GM19035 (cell line): ENCODE measurements around the gene PRIM1.
"Not testable (repeated sequence)": the region's sequence is repeated elsewhere in the genome, so short reads cannot be mapped to it uniquely, and the experiment has no call there.

Source experiments
- ATAC-seq: cut with Tn5 transposase; IDR thresholded peaks from one replicate; pipeline ENCODE4 v1.9.1; 2021; ENCODE audit not compliant: unreplicated experiment

PRIM1 gene

DNA sequence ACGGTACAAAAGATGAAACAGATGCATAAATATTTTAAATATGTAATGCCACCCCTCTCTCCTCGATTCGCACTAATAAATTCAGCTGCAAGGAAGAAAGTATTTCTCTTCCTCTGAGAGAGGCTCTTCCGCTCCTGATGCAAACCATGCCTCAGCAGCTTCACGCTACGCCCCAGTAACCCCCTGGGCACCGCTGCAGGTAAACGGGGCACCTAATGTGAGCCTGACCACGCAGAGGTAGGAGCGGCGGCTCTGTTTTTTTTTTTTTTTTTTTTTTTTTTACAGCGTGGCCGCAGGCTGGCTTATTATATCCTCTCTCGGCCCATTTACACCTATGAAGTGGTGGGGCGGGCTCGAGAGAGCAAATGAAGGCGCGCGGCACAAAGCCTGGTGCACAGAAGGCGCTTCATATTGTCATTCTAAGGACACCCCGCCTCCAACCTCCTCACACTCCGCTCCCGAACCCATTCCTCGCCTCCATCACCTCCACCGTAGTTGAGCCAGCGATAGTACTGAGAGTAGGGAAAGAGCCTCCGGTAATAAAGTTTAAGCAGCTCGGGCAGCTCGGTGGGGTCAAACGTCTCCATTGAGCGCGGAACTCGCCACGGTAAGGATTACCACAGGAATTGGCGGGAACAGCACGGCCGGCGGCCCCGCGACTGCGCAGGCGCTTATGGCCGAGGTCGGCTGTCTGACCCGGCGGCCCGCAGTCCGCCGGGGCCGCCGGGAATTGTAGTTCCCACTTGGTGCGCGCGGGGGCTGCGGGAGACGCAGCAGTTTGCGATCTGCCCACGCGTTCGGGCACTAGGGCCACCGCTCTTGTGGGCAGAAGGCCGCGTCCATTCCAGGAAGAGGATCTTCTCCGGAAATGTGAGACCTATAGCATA lies at the start of gene PRIM1:
PRIM1 (minus strand) TSS at position 612 of the 887 bp plus-strand sequence; CDS start at position 587, 25 bp downstream.
- ATAC-seq = peak; percentile 71

DNA sequence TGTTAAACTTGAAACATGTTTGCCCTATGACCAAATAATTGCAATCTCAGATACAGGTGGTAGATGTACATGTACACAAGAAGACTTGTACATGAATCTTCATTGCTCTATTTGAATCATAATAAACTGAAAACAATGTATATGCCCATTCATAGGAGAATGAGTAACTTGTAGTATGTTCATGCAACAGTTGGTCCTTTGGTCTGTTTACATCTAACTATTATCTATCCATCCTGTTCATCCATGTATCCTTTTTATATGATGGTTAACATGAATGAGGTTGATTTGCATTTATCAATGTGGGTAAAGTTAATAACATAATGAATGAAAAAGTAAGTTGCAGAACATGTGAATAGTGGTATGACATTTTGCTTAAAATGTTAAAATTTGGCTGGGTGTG lies 48.1 kb upstream of the PRIM1 start:
- ATAC-seq = no peak

DNA sequence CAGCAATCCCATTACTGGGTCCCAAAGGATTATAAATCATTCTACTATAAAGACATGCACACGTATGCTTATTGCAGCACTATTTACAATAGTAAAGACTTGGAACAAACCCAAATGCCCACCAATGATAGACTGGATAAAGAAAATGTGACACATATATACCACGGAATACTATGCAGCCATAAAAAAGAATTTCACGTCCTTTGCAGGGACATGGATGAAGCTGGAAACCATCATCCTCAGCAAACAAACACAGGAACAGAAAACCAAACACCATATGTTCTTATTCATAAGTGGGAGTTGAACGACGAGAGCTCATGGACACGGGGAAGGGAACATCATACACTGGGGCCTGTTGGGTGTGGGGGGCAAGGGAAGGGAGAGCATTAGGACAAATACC lies 47.2 kb upstream of the PRIM1 start:
- ATAC-seq = not testable (repeated sequence)

- ATAC-seq = not testable (repeated sequence)
Observed at GRCh38 chr12:56795791-56796190, 43.7 kb upstream of the PRIM1 start.

- ATAC-seq = not testable (repeated sequence)
Observed at GRCh38 chr12:56795046-56795562, 43.0 kb upstream of the PRIM1 start.

DNA sequence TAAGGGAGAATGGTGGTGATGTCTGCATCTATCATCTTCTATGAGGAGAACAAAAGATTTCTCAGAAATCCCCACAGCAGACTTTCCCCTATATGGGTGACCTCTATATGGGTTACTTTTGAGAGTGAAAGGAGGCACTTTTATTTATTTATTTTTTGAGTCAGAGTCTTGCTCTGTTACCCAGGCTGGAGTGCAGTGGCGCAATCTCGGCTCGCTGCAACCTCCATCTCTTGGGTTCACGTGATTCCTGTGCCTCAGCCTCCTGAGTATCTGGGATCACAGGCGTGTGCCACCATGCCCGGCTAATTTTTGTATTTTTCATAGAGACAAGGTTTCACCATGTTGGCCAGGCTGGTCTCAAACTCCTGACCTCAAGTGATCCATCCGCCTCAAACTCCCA lies 41.0 kb upstream of the PRIM1 start:
- not testable (repeated sequence) for ATAC-seq

DNA sequence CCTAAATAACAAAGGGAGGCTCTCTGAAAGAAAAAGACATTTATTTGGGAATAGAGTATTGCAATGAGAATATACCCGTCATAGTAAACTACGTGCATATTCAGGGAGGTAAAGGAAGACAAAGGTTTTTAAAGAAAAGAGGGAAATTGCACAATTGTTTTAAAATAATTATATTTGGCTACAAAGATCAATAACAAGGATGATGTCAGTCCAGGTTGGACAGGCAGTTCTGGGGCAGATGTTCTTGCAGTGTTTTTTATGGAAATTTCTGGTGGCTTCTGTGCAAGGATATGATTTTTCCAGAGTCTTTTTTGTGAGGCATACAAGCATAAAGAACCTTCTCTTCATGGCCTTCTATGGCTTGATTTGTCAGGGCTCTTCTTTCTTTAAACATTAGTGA lies 40.6 kb upstream of the PRIM1 start:
- ATAC-seq = no peak

- ATAC-seq = not testable (repeated sequence)
Observed at GRCh38 chr12:56789429-56789828, 37.3 kb upstream of the PRIM1 start.

DNA sequence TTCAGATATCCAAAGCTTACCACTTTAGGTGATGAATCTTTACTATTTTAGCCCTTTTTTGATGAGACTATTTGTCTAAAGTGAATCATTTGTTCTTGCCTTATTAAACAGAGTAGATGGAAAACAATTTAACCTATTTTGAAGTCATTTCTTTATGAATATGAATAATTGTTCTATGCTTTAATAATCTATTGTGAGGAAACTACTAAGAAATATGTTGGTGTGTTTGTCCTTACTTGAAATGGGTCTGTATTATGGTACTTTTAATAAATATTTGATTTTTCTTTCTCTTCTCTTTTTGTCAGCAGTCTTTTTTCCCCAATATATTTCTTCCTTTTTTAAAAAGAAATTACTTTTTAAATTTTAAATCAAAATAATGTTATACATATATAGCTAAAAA lies 35.4 kb upstream of the PRIM1 start:
- ATAC-seq = no peak

DNA sequence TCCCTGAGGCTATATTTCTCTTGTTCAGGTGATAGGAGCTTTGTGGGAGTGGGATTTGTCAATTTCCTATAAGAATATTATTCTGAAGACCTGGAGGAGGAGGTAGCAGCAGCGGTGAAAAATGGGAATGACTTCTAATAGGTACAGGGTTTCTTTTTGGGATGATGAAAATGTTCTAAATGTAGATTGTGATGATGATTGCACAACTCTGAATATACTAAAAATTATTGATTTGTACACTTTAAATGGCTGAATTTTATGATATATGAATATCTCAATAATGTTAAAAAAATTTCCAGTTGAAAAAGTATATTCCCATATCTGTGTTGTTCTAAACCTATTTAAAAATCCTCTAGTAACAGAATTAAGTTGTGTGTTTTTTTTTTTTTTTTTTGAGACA lies 33.8 kb upstream of the PRIM1 start:
- ATAC-seq = no peak

DNA sequence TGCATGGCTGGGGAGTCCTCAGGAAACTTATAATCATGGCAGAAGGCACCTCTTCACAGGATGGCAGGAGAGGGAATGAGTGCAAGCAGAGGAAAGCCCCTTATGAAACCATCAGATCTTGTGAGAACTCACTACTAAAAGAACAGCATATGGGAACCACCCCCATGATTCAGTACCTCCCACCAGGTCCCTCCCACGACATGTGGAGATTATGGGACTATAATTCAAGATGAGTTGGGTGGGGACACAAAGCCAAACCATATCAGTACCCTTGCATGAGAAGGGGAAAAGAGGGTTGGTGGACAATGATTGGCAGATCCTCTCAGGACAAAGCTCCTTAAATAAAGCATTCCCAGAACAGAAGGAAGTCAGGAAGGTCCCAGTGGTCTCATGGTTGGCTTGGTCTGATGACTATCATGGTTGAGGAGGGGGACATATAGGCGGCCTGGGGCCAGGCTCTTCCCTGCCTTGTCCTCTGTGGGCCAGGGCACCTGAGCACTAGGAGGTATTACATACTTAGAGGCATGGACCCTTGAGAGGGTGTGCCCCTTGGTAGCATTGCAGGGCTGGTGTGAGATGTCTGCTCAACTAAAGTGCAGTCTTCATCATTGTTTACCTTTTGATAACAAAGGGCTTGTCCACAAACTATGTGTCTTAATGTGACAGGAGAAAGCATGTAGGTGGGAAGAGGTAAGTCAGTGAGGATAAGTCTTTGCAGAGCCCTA lies 33.2 kb upstream of the PRIM1 start:
- no peak for ATAC-seq

DNA sequence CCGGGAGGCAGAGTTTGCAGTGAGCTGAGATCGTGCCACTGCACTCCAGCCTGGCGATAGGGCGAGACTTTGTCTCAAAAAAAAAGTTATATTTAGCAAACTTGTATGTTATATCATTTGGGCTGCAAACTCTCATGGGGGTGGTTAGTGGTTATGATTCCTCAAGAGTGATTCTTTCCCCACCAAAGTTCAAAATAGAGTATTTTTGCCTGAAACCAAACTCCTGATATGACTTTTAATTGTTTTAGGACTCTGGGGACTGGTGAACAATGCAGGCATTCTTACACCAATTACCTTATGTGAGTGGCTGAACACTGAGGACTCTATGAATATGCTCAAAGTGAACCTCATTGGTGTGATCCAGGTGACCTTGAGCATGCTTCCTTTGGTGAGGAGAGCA lies 29.6 kb upstream of the PRIM1 start:
- ATAC-seq = no peak

DNA sequence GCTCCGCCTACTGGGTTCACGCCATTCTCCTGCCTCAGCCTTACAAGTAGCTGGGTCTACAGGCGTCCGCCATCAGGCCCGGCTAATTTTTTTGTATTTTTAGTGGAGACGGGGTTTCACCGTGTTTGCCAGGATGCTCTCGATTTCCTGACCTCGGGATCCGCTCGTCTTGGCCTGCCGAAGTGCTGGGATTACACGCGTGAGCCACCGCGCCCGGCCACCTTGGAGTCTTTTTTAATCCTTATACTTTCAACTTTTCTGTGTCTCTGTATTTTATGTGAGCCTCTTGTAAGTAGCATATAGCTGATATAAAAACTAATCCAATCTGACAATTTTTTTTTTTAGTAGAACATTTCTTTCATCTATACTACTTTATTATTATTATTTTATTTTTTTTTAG lies 26.6 kb upstream of the PRIM1 start:
- ATAC-seq = no peak

DNA sequence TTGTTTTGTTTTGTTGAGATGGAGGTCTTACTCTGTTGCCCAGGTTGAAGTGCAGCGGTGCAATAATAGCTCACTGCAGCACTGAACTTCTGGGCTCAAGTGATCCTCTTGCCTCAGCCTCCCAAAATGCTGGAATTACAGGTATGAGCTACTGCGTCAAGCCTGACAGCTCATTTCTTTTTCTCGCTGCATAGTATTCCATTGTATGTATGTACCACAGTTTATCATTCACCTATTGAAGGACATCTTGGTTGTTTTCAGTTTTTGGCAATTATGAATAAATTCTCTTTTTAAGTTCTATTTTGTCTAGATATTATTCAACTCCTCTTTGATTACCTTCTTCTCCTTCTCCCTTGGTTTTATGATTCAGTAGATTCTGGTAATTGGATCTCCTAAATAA lies 24.5 kb upstream of the PRIM1 start:
- ATAC-seq = no peak

DNA sequence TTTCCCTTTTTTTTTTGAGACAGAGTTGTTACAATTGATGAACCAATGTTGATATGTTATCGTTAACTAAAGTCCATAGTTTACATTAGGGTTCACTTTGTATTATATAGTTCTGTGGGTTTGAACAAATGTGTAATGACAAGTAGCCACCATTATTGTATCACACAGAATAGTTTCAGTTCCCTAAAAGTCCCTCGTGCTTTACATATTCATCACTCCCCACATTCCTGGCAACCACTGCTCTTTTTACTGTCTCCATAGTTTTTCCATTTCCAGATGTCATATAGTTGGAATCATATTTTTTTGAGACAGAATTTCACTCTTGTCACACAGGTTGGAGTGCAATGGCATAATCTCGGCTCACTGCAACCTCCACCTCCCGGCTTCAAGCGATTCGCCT lies 23.5 kb upstream of the PRIM1 start:
- ATAC-seq = no peak

GRCh38 chr12:56773113-56773512 lies 21.0 kb upstream of the PRIM1 start:
- no peak for ATAC-seq

GRCh38 chr12:56772625-56773024 lies 20.5 kb upstream of the PRIM1 start:
- no peak for ATAC-seq

DNA sequence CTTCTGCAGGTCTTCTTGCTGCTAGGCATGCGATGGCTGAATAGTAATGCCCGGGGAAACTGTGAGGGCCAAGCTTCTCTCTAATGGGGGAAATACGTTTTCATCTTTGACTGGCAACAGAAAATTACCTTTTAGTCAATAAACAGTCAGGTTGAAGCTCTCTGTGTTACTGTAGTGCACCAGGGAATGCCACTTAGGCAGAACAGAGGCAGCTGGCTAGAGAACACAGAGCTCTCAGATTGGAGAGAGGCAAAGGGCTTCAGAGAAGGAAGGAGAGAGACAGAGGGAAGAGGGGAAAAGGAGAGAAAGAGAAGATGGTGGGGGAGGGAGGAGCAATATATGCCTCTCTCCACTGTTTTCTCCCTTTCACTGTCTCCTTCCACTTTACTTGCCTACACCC lies 17.7 kb upstream of the PRIM1 start:
- ATAC-seq = no peak

GRCh38 chr12:56768424-56768823 lies 16.3 kb upstream of the PRIM1 start:
- ATAC-seq = no peak

GRCh38 chr12:56766535-56766934 lies 14.4 kb upstream of the PRIM1 start:
- peak; percentile 98 for ATAC-seq

DNA sequence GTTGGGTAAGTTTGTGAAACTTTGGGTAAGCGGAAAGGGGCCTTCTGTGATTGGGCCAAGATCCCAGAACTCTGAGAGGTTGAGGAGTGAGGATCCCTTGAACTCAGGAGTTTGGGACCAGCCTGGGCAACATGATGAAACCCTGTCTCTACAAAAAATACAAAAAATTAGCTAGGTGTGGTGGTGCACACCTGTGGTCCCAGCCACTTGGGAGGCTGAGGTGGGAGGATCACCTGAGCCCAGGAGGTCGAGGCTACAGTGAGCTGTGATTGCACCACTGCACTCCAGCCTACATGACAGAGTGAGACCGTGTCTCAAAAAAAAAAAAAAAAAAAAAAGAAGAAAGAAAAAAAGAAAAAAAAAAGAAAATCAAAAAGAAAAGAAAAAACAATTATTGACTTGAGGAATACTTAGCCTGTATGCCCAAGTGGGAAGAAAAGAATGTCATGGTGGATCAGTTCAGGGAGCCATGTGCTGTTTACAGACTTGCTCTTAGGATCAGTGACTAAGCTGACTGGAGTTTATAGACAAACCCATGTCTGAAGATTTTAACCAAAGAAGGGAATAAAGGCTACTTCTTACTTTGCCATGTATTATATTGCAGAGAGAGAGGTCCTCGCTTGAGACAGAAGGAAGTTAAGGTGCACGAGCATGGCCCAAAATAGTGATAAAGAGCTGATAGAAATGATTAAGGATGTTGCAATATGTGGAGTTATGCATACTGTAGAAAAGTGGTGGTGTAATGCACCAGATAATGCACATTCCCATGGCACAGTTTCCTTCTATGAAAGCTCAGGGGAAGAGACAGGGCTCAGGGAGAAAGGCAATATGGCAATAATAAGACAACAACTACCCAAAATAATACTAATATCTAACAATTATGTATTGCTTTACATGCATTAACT lies 11.9 kb upstream of the PRIM1 start:
- ATAC-seq = no peak
